H1 (cell line): ENCODE data around the gene NDUFV1. TPM values are rescaled to one million over a fixed set of nuclear protein-coding genes. Genes with fewer than 3 reads are reported as not detected.

ENCODE experiments used
- CTCF ChIA-PET: fragments of 300-600 bp; sonication (Branson Sonifier 250); formaldehyde crosslinking; loops from one replicate; lab custom pipeline; 2021; ENCODE audit not compliant: partially characterized antibody; lab: Charles Lee
- POLR2A ChIA-PET: fragments of 300-600 bp; sonication (Branson Sonifier 250); formaldehyde crosslinking; loops from one replicate; lab custom pipeline; 2021; ENCODE audit warnings: inconsistent platforms; ENCODE audit not compliant: partially characterized antibody; lab: Charles Lee
- DNase-seq, 2 experiments: peaks; one replicate each; pipeline versions ENCODE4 v3.0.0 to v3.0.0-alpha.2; 2010 to 2022; ENCODE audit warnings: low spot score in 2 of 2, low read depth in 1 of 2, mixed read lengths in 1 of 2
- FAIRE-seq: peaks from 2 replicates; lab custom pipeline; 2011; peaks lifted over from hg19 to GRCh38; lab: Jason Lieb, UNC
- H2AFZ ChIP-seq: 2 replicates; pipeline ENCODE4 v1.8.1; 2012; ENCODE audit warnings: low read length, inconsistent platforms
- H2AK5ac ChIP-seq: 2 replicates; pipeline ENCODE4 v1.6.1; 2013; ENCODE audit warnings: low read depth, low read length
- H2BK120ac ChIP-seq: replicated peaks from 2 replicates; pipeline ENCODE3; 2013; ENCODE audit warnings: low read depth, low read length, inconsistent platforms
- H2BK12ac ChIP-seq: 2 replicates; pipeline ENCODE4 v1.6.1; 2013; ENCODE audit warnings: low read depth, low read length
- H2BK15ac ChIP-seq: 2 replicates; pipeline ENCODE4 v1.6.1; 2013; ENCODE audit warnings: low read length
- H2BK20ac ChIP-seq: 2 replicates; pipeline ENCODE4 v1.6.1; 2013; ENCODE audit warnings: low read length
- H2BK5ac ChIP-seq: 2 replicates; pipeline ENCODE4 v1.6.1; 2013; ENCODE audit warnings: low read depth, low read length
- H3K14ac ChIP-seq: 2 replicates; pipeline ENCODE4 v1.6.1; 2013; ENCODE audit warnings: inconsistent platforms; ENCODE audit not compliant: insufficient read length
- H3K18ac ChIP-seq: 2 replicates; pipeline ENCODE4 v1.6.1; 2013; ENCODE audit warnings: low read length; ENCODE audit errors: extremely low read depth
- H3K23ac ChIP-seq: 2 replicates; pipeline ENCODE4 v1.6.1; 2013; ENCODE audit warnings: inconsistent platforms; ENCODE audit not compliant: insufficient read length
- H3K23me2 ChIP-seq: 2 replicates; pipeline ENCODE4 v1.6.1; 2013; ENCODE audit warnings: low read depth, low read length
- H3K27ac ChIP-seq: 2 replicates; pipeline ENCODE4 v1.6.1; 2011; ENCODE audit warnings: low read depth, low read length, inconsistent platforms
- H3K27me3 ChIP-seq, 4 experiments: replicated peaks in 1 of 4; 1 replicate in 1 of 4; 2 replicates in 3 of 4; pipeline versions ENCODE4 v1.6.1 to v1.8.1; 2011 to 2013; ENCODE audit warnings: low read length in 3 of 4, mild to moderate bottlenecking in 3 of 4, inconsistent platforms in 2 of 4, mixed read lengths in 2 of 4, moderate library complexity in 1 of 4; ENCODE audit not compliant: control insufficient read depth in 3 of 4, insufficient read depth in 3 of 4; ENCODE audit errors: extremely low read depth in 1 of 4
- H3K36me3 ChIP-seq, 4 experiments: 2 replicates each; pipeline versions ENCODE4 v1.6.1 to v1.8.1; 2011 to 2013; ENCODE audit warnings: mild to moderate bottlenecking in 4 of 4, low read length in 3 of 4, moderate library complexity in 2 of 4, control low read depth in 1 of 4, inconsistent platforms in 1 of 4; ENCODE audit not compliant: insufficient read depth in 4 of 4, control insufficient read depth in 2 of 4
- H3K4ac ChIP-seq: replicated peaks from 2 replicates; pipeline ENCODE3; 2013; ENCODE audit warnings: low read length, low read depth, mixed read lengths, inconsistent platforms; ENCODE audit not compliant: insufficient read length
- H3K4me1 ChIP-seq, 4 experiments: replicated peaks in 1 of 4; 1 replicate in 1 of 4; 2 replicates in 3 of 4; pipeline versions ENCODE4 v1.6.1 to v1.8.1; 2011 to 2013; ENCODE audit warnings: low read length in 3 of 4, inconsistent platforms in 2 of 4, mixed read lengths in 1 of 4; ENCODE audit not compliant: insufficient read depth in 4 of 4, control insufficient read depth in 3 of 4
- H3K4me2 ChIP-seq, 2 experiments: 2 replicates each; pipeline versions ENCODE4 v1.6.1 to v1.8.1; 2011 to 2013; ENCODE audit warnings: low read depth in 2 of 2, low read length in 2 of 2, control low read depth in 1 of 2, inconsistent platforms in 1 of 2, mild to moderate bottlenecking in 1 of 2; ENCODE audit not compliant: insufficient read depth in 1 of 2
- H3K4me3 ChIP-seq, 4 experiments: fragments of 200-600, 300-600 bp in 1 of 4; sonication (generic), shearing (Covaris generic), sonication (Bioruptor Twin) in 1 of 4; 2 replicates each; pipeline versions ENCODE4 v1.5.1 to v1.8.1; 2011 to 2016; ENCODE audit warnings: low read length in 4 of 4, low read depth in 3 of 4, control low read depth in 2 of 4, inconsistent platforms in 2 of 4, mild to moderate bottlenecking in 2 of 4, mixed read lengths in 1 of 4, moderate library complexity in 1 of 4; ENCODE audit not compliant: insufficient read depth in 2 of 4; ENCODE audit errors: extremely low read depth in 1 of 4
- H3K56ac ChIP-seq: replicated peaks from 2 replicates; pipeline ENCODE3; 2013; ENCODE audit warnings: low read depth, mild to moderate bottlenecking, mixed read lengths, low read length, inconsistent platforms; ENCODE audit not compliant: insufficient read length
- H3K79me1 ChIP-seq: 2 replicates; pipeline ENCODE4 v1.6.1; 2013; ENCODE audit warnings: low read depth, low read length, control low read depth
- H3K79me2 ChIP-seq, 2 experiments: 2 replicates each; pipeline versions ENCODE4 v1.6.1 to v1.8.1; 2012 to 2013; ENCODE audit warnings: low read length in 2 of 2, mild to moderate bottlenecking in 2 of 2, inconsistent platforms in 1 of 2; ENCODE audit not compliant: insufficient read depth in 2 of 2, control insufficient read depth in 1 of 2
- H3K9ac ChIP-seq, 4 experiments: replicated peaks in 1 of 4; 1 replicate in 1 of 4; 2 replicates in 3 of 4; pipeline versions ENCODE4 v1.6.1 to v1.8.1; 2011 to 2013; ENCODE audit warnings: low read depth in 3 of 4, low read length in 3 of 4, control low read depth in 2 of 4, mild to moderate bottlenecking in 2 of 4, moderate library complexity in 2 of 4, inconsistent platforms in 1 of 4; ENCODE audit errors: extremely low read depth in 1 of 4
- H3K9me3 ChIP-seq, 2 experiments: 2 replicates each; pipeline versions ENCODE4 v1.6.1 to v1.8.1; 2012 to 2013; ENCODE audit warnings: mild to moderate bottlenecking in 2 of 2, moderate library complexity in 2 of 2, control low read depth in 1 of 2, inconsistent platforms in 1 of 2, low read depth in 1 of 2, low read length in 1 of 2, mixed read lengths in 1 of 2; ENCODE audit not compliant: insufficient read depth in 2 of 2
- H4K20me1 ChIP-seq, 2 experiments: replicated peaks in 1 of 2; 2 replicates each; pipeline versions ENCODE3 to v1.8.1; 2011 to 2013; ENCODE audit warnings: inconsistent platforms in 2 of 2, low read length in 2 of 2, mild to moderate bottlenecking in 1 of 2; ENCODE audit not compliant: insufficient read depth in 2 of 2, control insufficient read depth in 1 of 2
- H4K5ac ChIP-seq: 2 replicates; pipeline ENCODE4 v1.6.1; 2013; ENCODE audit warnings: low read length, low read depth, mixed read lengths, inconsistent platforms; ENCODE audit not compliant: insufficient read length
- H4K8ac ChIP-seq: 2 replicates; pipeline ENCODE4 v1.8.0; 2013; ENCODE audit warnings: mild to moderate bottlenecking, moderate library complexity, low read length, inconsistent platforms; ENCODE audit not compliant: insufficient read depth; ENCODE audit errors: extremely low read depth
- H4K91ac ChIP-seq: replicated peaks from 2 replicates; pipeline ENCODE3; 2013; ENCODE audit warnings: low read length, mixed read lengths, inconsistent platforms; ENCODE audit not compliant: insufficient read length
- CBX5 ChIP-seq: fragments of 300-800, 300-1000 bp; sonication (generic); IDR thresholded peaks from 2 replicates; pipeline ENCODE4 v1.7.1; 2016; ENCODE audit warnings: antibody characterized with exemption, low read length, low read depth
- NANOG ChIP-seq: IDR thresholded peaks from 2 replicates; pipeline ENCODE4 v1.6.1; 2011; ENCODE audit warnings: low read length, low read depth, mild to moderate bottlenecking, inconsistent platforms; ENCODE audit not compliant: insufficient read depth, poor library complexity, severe bottlenecking
- SIN3A ChIP-seq, 2 experiments: IDR thresholded peaks in 1 of 2; conservative IDR thresholded peaks in 1 of 2; 2 replicates each; pipeline ENCODE4 v1.6.1; 2011 to 2012; ENCODE audit warnings: low read length in 2 of 2, improper control_type of control experiment in 1 of 2, low read depth in 1 of 2, mild to moderate bottlenecking in 1 of 2
- SP1 ChIP-seq: IDR thresholded peaks from 2 replicates; pipeline ENCODE4 v1.6.1; 2011; ENCODE audit warnings: low read depth, low read length
- SRF ChIP-seq: IDR thresholded peaks from 2 replicates; pipeline ENCODE4 v1.6.1; 2011; ENCODE audit warnings: mild to moderate bottlenecking, low read depth, low read length, moderate library complexity
- WGBS, 2 experiments: shearing (Covaris generic) in 1 of 2; methylation state at CpG; one replicate each; pipeline versions ENCODE4 v1.1.6 to v1.1.7; 2013 to 2015; ENCODE audit warnings: low lambda C conversion rate in 2 of 2, mixed read lengths in 2 of 2, inconsistent platforms in 1 of 2, low coverage in 1 of 2, missing lambda C conversion rate in 1 of 2; ENCODE audit not compliant: insufficient replicate concordance in 2 of 2, insufficient coverage in 1 of 2, insufficient read length in 1 of 2; ENCODE audit errors: extremely low coverage in 1 of 2, missing lambda C conversion rate in 1 of 2; 5-methylcytosine and 5-hydroxymethylcytosine counted together
- long read RNA-seq, 2 experiments: library from RNA in 1 of 2; library from capped mRNA in 1 of 2; stranded (forward); transcript quantifications; one replicate each; pipeline ENCODE4 v2.0.0, GENCODE V29; 2021; ENCODE audit warnings: inconsistent platforms in 1 of 2
- polyA minus RNA-seq, 3 experiments: library from RNA; depleted of rRNA, polyadenylated mRNA; stranded (reverse); fragments of >200 nt; gene quantifications; 1 replicate in 2 of 3; 2 replicates in 1 of 3; pipeline ENCODE4 v1.2.3, GENCODE V29; 2011
- polyA plus RNA-seq, 7 experiments: library from polyadenylated mRNA; depleted of rRNA in 3 of 7; stranded (reverse) in 5 of 7; unstranded in 2 of 7; fragments of >200 nt in 5 of 7; fragments of 200-250 nt in 2 of 7; gene quantifications; 1 replicate in 5 of 7; 2 replicates in 1 of 7; 4 replicates in 1 of 7; pipeline versions ENCODE4 v1.2.1 to v1.2.3, GENCODE V29; 2011 to 2013; ENCODE audit warnings: missing spikeins in 2 of 7, mixed read lengths in 2 of 7
- total RNA-seq: library from RNA; stranded (reverse); fragmentation: NEBNext Ultra II Directional; extraction: Animal tissue kit (Norgen Biotek cat#: 25700); gene quantifications from 2 replicates; pipeline ENCODE4 v1.2.1, GENCODE V29; 2021
- TF ChIP-seq, protein P1 (sequence below): IDR thresholded peaks from 2 replicates; pipeline ENCODE4 v1.6.1; 2012; ENCODE audit warnings: inconsistent platforms

The NDUFV1 gene
- total RNA-seq (131 TPM in 2 replicates), polyA plus RNA-seq (2011; rRNA removed) (125 and 192 TPM in 2 replicates), polyA minus RNA-seq (2011; rRNA and poly(A)+ RNA removed) (60.2 and 75.0 TPM in 2 replicates)
- 152 TPM for polyA plus RNA-seq (2011; cell fraction: cytosol; rRNA removed)
- 304 TPM for polyA plus RNA-seq (2011; cell fraction: nucleus; rRNA removed)
- polyA plus RNA-seq (2012, experiment 1 of 2): 89.8 to 192 TPM (median 174 TPM) in 4 replicates
- polyA plus RNA-seq (2012, experiment 2 of 2): 101 TPM
- polyA plus RNA-seq (2013, experiment 1 of 2): 72.0 TPM
- 62.7 TPM for polyA plus RNA-seq (2013, experiment 2 of 2)
- polyA minus RNA-seq (2011; cell fraction: cytosol; rRNA and poly(A)+ RNA removed): 98.5 TPM
- 80.7 TPM for polyA minus RNA-seq (2011; cell fraction: nucleus; rRNA and poly(A)+ RNA removed)
- long read RNA-seq, experiment 1, transcript NDUFV1-201 (10 exons, 1,596 nt): major isoform, 17 of 52 reads
- long read RNA-seq, experiment 1, partial matches to known transcripts: 26 of 52 reads
- long read RNA-seq, experiment 1, other reads (novel, unspliced or antisense): 4 of 52 reads
- long read RNA-seq, experiment 2, transcript NDUFV1-201 (10 exons, 1,596 nt): major isoform, 101 of 235 reads
- long read RNA-seq, experiment 2, partial matches to known transcripts: 123 of 235 reads
- long read RNA-seq, experiment 2, other reads (novel, unspliced or antisense): 9 of 235 reads

DNA sequence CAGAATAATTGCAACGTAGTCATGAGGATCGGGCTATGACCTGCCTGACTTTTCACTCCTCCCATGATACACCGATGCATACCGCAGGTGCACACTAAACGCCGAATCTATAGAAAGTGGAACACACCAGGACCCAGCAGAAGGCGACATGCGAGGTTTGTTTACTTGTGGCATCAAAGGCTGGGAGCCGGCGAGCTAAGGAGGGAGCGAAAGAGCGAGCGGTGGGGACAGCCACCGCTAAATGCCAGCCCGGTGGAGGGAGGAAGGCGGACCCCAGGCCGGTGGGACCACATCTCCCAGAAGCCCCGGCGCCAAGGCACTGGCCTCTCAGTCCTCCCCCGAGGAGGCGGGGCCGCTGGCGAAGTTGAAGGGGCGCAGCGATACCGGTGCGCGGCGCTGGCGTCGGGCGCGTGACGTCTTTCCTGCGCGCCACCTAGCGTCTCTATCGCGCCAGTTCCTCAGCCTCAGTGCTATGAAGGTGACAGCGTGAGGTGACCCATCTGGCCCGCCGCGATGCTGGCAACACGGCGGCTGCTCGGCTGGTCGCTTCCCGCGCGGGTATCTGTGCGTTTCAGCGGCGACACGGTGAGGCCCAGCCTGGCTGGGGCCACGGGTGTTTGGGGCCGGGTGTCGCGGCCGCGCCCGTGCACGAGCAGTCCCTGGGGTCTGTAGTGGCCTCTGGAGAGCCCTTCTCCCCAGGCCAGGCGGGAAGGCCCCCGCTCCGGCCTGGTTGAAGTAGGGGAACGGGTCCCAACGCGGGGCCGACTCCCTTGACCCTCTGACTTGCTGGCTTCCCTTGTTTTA lies at the start of gene NDUFV1:
Gene NDUFV1, plus strand, starts transcription at position 445 of the 804 bp plus-strand sequence. Its CDS starts 69 bp downstream, at position 514.
- Histone ChIP-seq H3K14ac (no peak within 1 kb of the TSS), H2BK5ac (no peak within 1 kb of the TSS; the same call in 1 of the 2 replicates), H3K4me1 (peaks cover 5 to 27% (median 17%) of the 10 kb centered on the region in 4 experiments; a peak in 6 of 7 replicates), H3K27ac (no peak within 1 kb of the TSS), H3K36me3 (peaks cover 5 to 15% (median 8%) of the 10 kb centered on the region in 4 experiments; a peak in 6 of 8 replicates), H3K9me3 (no peaks in the 10 kb centered on the region), H4K91ac (peak within 1 kb of the TSS; percentile 36), H2BK120ac (no peak within 1 kb of the TSS), H2AK5ac (no peak within 1 kb of the TSS), H3K23me2 (peaks cover 9% of the 10 kb centered on the region; the same call in 1 of the 2 replicates), H3K9ac (peak within 1 kb of the TSS in 3 of 4 experiments; percentile 56 to 63 (median 63); a peak in 6 of 7 replicates), H3K79me2 (peaks cover 0 to 8% of the 10 kb centered on the region in 2 experiments; a peak in 1 of 4 replicates), H2BK12ac (peak within 1 kb of the TSS; percentile 68), H3K4me3 (peak within 1 kb of the TSS; percentile 48 to 94 (median 76)), H3K56ac (peak within 1 kb of the TSS; percentile 17), H4K5ac (no peak within 1 kb of the TSS), H4K20me1 (peaks cover 0 to 2% of the 10 kb centered on the region in 2 experiments), H2BK15ac (peak within 1 kb of the TSS; percentile 92; the same call in 1 of the 2 replicates), H3K4me2 (peak within 1 kb of the TSS; percentile 64 to 98), H3K79me1 (no peaks in the 10 kb centered on the region), H3K27me3 (peaks cover 0 to 4% (median 0%) of the 10 kb centered on the region in 4 experiments; a peak in 2 of 7 replicates), H3K23ac (no peak within 1 kb of the TSS), H2AFZ (no peak within 1 kb of the TSS), H4K8ac (no peak within 1 kb of the TSS; the same call in 1 of the 2 replicates), H3K4ac (no peak within 1 kb of the TSS), H3K18ac (peak within 1 kb of the TSS; percentile 19; the same call in 1 of the 2 replicates), H2BK20ac (0 out of 2 replicates have a peak within 1 kb of the TSS, but pooled peaks have one; percentile 13)
- FAIRE-seq (no peak), DNase-seq (peak in 1 of 2 experiments; percentile 95)
- ChIA-PET CTCF (interaction anchor here (1.0 to 1.6 kb wide), 2 partner anchors 8 to 59 kb away, joined by 3 to 15 read pairs; no protein-coding TSS in a partner anchor), POLR2A (interaction anchor here (1.2 to 2.8 kb wide), 7 partner anchors 9 to 23 kb away, joined by 5 to 25 read pairs (median 11); partner anchors contain the start of gene GSTP1)
- 3% methylated on average over 69 of the region's 69 CpGs; no CpG with 5 or more reads in 1 of the 2 experiments for WGBS, 2 experiments
- peak; percentile 71 for TF ChIP-seq SRF
- TF ChIP-seq SP1: peak; percentile 45; the same call in 1 of the 2 replicates
- no peak for TF ChIP-seq NANOG
- no peak for TF ChIP-seq CBX5
- TF ChIP-seq, protein P1, sequence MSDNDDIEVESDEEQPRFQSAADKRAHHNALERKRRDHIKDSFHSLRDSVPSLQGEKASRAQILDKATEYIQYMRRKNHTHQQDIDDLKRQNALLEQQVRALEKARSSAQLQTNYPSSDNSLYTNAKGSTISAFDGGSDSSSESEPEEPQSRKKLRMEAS: peak; percentile 70
- TF ChIP-seq SIN3A (conservative IDR thresholded peaks at IDR 0.05 in 1 of 2, IDR thresholded peaks at IDR 0.05 in 1 of 2; ENCODE audit: low read depth in 1 of 2, low read length in 2 of 2): peak; percentile 97 to 98; a peak in 3 of 4 replicates
